ENCODE results near the gene SERPINA5. TPM values are rescaled to one million over a fixed set of nuclear protein-coding genes. Genes with fewer than 3 reads are reported as not detected.

Gene SERPINA5
- polyA plus RNA-seq, 1 donor from 2014 or later: not detected

DNA sequence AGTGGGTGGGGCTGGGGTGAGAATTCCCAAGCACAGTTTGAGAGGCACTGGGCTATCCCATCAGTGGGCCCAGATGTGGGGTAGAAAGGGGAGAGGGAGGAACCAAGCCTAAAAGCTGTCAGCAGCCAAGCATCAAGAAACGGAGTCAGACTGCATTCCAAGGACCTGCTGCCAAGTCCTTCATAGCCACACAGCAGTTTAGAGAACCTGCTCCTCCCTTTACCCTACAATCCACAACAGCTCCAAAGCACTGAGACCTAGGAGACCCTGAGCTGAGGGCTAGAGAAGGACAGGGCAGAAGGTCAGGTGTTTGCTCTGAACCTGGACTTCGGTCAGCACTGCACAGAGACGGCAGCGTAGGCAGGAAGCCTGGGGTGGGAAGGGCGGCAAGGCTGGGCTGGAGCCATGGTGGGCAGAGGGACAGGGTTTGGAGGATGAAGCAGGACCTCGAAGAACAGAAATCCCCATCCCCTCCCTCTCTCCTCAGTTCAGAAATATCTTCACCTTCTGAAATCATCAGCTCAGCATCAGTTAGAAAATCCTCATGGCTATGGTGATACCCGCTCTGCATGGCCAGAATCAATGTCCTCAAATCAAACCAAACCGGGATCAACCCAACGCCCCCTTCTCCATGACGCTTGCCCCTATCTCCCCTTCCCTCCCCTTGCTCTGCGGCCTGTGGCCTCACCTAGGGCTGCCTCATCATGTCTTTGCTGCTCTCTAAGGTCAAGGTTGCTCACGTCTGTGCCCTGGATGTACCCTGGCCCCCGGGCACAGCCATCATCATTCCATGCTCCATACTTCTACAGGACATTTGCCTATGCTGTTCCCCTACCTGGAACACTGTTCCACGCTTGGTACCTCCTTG is 32.9 kb upstream of the SERPINA5 start:
- no peak overlapping the region for H3K4me3 ChIP-seq (ENCODE audit: low read length)
- TF ChIP-seq SMC3 (conservative IDR thresholded peaks at IDR 0.05; ENCODE audit: poor library complexity): no peak
- TF ChIP-seq MXI1 (conservative IDR thresholded peaks at IDR 0.05; ENCODE audit: poor library complexity, severe bottlenecking): no peak
- TF ChIP-seq, protein P1, sequence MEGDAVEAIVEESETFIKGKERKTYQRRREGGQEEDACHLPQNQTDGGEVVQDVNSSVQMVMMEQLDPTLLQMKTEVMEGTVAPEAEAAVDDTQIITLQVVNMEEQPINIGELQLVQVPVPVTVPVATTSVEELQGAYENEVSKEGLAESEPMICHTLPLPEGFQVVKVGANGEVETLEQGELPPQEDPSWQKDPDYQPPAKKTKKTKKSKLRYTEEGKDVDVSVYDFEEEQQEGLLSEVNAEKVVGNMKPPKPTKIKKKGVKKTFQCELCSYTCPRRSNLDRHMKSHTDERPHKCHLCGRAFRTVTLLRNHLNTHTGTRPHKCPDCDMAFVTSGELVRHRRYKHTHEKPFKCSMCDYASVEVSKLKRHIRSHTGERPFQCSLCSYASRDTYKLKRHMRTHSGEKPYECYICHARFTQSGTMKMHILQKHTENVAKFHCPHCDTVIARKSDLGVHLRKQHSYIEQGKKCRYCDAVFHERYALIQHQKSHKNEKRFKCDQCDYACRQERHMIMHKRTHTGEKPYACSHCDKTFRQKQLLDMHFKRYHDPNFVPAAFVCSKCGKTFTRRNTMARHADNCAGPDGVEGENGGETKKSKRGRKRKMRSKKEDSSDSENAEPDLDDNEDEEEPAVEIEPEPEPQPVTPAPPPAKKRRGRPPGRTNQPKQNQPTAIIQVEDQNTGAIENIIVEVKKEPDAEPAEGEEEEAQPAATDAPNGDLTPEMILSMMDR (IDR thresholded peaks at IDR 0.05; ENCODE audit: poor library complexity, severe bottlenecking): no peak
- no peaks in the 10 kb centered on the region for H3K9me2 ChIP-seq (ENCODE audit: insufficient read depth, low read length)
- no peaks in the 10 kb centered on the region for H4K20me1 ChIP-seq (ENCODE audit: insufficient read depth)
- no peaks in the 10 kb centered on the region for H3F3A ChIP-seq (ENCODE audit: insufficient read depth, low read length, poor library complexity, severe bottlenecking)
- H3K36me3 ChIP-seq (ENCODE audit: insufficient read depth, low read length): no peaks in the 10 kb centered on the region
- H3K79me2 ChIP-seq (replicated peaks; ENCODE audit: insufficient read depth, low read length): no peaks in the 10 kb centered on the region
- no peak overlapping the region for H2AFZ ChIP-seq (ENCODE audit: low read depth, low read length)
- H3K27me3 ChIP-seq (ENCODE audit: insufficient read depth, low read depth, low read length): no peaks in the 10 kb centered on the region
- no peak overlapping the region for H3K27ac ChIP-seq (ENCODE audit: low read length)
- no peak overlapping the region for H3K9ac ChIP-seq (ENCODE audit: low read length)
- H3K9me3 ChIP-seq (ENCODE audit: low read length): no peaks in the 10 kb centered on the region
- H3K4me2 ChIP-seq (ENCODE audit: low read length): no peak overlapping the region

DNA sequence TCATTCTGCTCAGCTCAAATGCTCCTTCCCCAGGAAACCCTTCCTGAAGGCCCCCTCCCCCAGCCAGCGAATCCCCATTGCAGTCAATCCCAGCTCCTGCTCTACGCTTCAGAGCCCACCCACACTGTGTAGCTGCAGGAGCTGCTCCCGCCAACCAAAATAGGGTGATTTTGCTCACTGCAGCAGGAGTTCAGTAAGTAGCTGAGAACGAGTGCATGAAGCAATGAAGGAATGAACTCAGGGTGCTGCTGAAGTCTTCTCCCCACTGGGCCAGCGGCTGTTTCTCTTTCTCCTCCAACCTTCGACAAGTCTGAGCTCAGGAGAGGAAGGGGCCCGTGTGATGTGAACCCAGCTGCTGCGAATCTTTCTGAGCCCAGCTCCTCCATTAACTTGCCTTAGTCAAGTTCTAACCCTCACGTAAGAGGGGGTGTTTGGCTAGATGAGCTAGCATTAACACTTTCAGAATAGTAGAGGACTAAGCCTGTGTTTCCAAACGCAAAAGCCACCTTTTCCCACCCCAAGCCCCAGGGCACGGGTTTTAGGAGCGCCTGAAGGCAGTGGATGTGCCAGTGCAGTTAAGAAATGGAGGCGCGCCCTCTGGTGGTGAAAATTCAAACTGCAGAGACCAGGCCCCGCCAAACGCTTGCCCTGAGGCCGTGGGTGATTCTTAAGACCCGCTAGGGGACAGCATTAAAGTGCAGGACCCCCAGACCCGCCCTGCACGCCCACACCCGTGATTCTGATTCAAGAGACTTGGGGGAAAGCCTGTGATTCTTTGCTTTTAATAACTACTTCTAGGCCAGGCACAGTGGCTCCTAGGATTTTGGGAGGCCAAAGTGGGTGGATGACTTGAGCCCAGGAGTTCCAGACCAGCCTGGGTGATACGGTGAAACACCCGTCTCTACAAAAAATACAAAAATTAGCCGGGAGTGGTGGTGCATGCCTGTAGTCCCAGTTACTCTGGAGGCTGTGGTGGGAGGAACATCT is 31.9 kb upstream of the SERPINA5 start:
- Histone ChIP-seq H4K20me1 (ENCODE audit: insufficient read depth) (no peaks in the 10 kb centered on the region), H3K36me3 (ENCODE audit: insufficient read depth, low read length) (no peaks in the 10 kb centered on the region), H3K4me2 (ENCODE audit: low read length) (no peak overlapping the region), H3K9ac (ENCODE audit: low read length) (no peak overlapping the region), H3K9me3 (ENCODE audit: low read length) (no peaks in the 10 kb centered on the region), H3F3A (ENCODE audit: insufficient read depth, low read length, poor library complexity, severe bottlenecking) (no peaks in the 10 kb centered on the region), H3K4me3 (ENCODE audit: low read length) (no peak overlapping the region), H3K27me3 (ENCODE audit: insufficient read depth, low read depth, low read length) (no peaks in the 10 kb centered on the region), H3K27ac (ENCODE audit: low read length) (no peak overlapping the region), H3K9me2 (ENCODE audit: insufficient read depth, low read length) (no peaks in the 10 kb centered on the region), H3K79me2 (replicated peaks; ENCODE audit: insufficient read depth, low read length) (no peaks in the 10 kb centered on the region), H2AFZ (ENCODE audit: low read depth, low read length) (no peak overlapping the region)
- no peak for TF ChIP-seq EZH2 (IDR thresholded peaks at IDR 0.05; ENCODE audit: borderline replicate concordance, insufficient read depth, low read length, poor library complexity, severe bottlenecking)
- peak; percentile 76 for TF ChIP-seq RAD21 (conservative IDR thresholded peaks at IDR 0.05)
- peak; percentile 81 for TF ChIP-seq SMC3 (conservative IDR thresholded peaks at IDR 0.05; ENCODE audit: poor library complexity)
- TF ChIP-seq TAF1 (IDR thresholded peaks at IDR 0.05; ENCODE audit: low read depth): no peak
- TF ChIP-seq, protein P1 (IDR thresholded peaks at IDR 0.05; ENCODE audit: poor library complexity, severe bottlenecking): peak; percentile 83
